Neural progenitor cell (in vitro differentiated cells): Measurements from ENCODE around the gene SNX7. TPM values are rescaled to one million over a fixed set of nuclear protein-coding genes. Genes with fewer than 3 reads are reported as not detected.

Experiments used
- DNase-seq: peaks from one replicate; pipeline ENCODE4 v3.0.0-alpha.2; 2016; ENCODE audit warnings: low spot score
- H2AFZ ChIP-seq: fragments of 200-600 bp; sonication (generic); replicated peaks from 2 replicates; pipeline ENCODE4 v1.6.1; 2016; ENCODE audit warnings: antibody characterized with exemption
- H3F3A ChIP-seq: fragments of 200-600 bp; sonication (generic); 2 replicates; pipeline ENCODE4 v1.6.1; 2016; ENCODE audit warnings: antibody characterized with exemption, low read depth
- H3K27ac ChIP-seq: fragments of 200-600 bp; sonication (generic); 2 replicates; pipeline ENCODE4 v1.5.1; 2016; ENCODE audit warnings: mild to moderate bottlenecking
- H3K27me3 ChIP-seq: fragments of 200-600 bp; sonication (generic); 2 replicates; pipeline ENCODE4 v1.6.1; 2016; ENCODE audit warnings: mild to moderate bottlenecking, moderate library complexity
- H3K36me3 ChIP-seq: fragments of 200-600 bp; sonication (generic); 2 replicates; pipeline ENCODE4 v1.5.1; 2016
- H3K4me1 ChIP-seq: fragments of 200-600 bp; sonication (generic); 2 replicates; pipeline ENCODE4 v1.6.1; 2016; ENCODE audit warnings: mixed run types
- H3K4me2 ChIP-seq: fragments of 200-600 bp; sonication (generic); 2 replicates; pipeline ENCODE4 v1.6.1; 2016
- H3K4me3 ChIP-seq: fragments of 200-600 bp; sonication (generic); 2 replicates; pipeline ENCODE4 v1.5.1; 2016
- H3K79me2 ChIP-seq: fragments of 200-600 bp; sonication (generic); 2 replicates; pipeline ENCODE4 v1.6.1; 2016; ENCODE audit warnings: low read depth
- H3K9ac ChIP-seq: fragments of 200-600 bp; sonication (generic); 2 replicates; pipeline ENCODE4 v1.6.1; 2016
- H3K9me3 ChIP-seq: fragments of 200-600 bp; sonication (generic); 2 replicates; pipeline ENCODE4 v1.5.1; 2016; ENCODE audit warnings: low read depth
- H4K20me1 ChIP-seq: fragments of 200-600 bp; sonication (generic); 2 replicates; pipeline ENCODE4 v1.6.1; 2016; ENCODE audit warnings: low read depth
- H3K27ac Mint-ChIP-seq: 3 replicates; pipeline ENCODE4 v1.8.0; 2021; ENCODE audit warnings: mixed read lengths
- H3K27me3 Mint-ChIP-seq: 2 replicates; pipeline ENCODE4 v1.8.0; 2022; ENCODE audit warnings: low read depth, mild to moderate bottlenecking, inconsistent platforms, moderate library complexity, mixed read lengths; ENCODE audit not compliant: insufficient read depth
- H3K36me3 Mint-ChIP-seq: 3 replicates; pipeline ENCODE4 v1.8.0; 2021; ENCODE audit warnings: mixed read lengths
- H3K4me1 Mint-ChIP-seq: 3 replicates; pipeline ENCODE4 v1.8.0; 2021; ENCODE audit warnings: mixed read lengths
- H3K4me3 Mint-ChIP-seq: 3 replicates; pipeline ENCODE4 v1.8.0; 2021; ENCODE audit warnings: mild to moderate bottlenecking, moderate library complexity, mixed read lengths
- H3K9me3 Mint-ChIP-seq: 3 replicates; pipeline ENCODE4 v1.8.0; 2020; ENCODE audit warnings: mixed read lengths
- EZH2 ChIP-seq: fragments of 200-600 bp; sonication (generic); IDR thresholded peaks from 2 replicates; pipeline ENCODE4 v1.6.1; 2017; ENCODE audit warnings: antibody characterized with exemption, mild to moderate bottlenecking, moderate library complexity
- EZH2phosphoT487 ChIP-seq: fragments of 200-600 bp; sonication (generic); IDR thresholded peaks from 2 replicates; pipeline ENCODE4 v1.6.1; 2017; ENCODE audit warnings: antibody characterized with exemption
- total RNA-seq: library from RNA; depleted of rRNA; stranded (reverse); fragments of >200 nt; gene quantifications from 2 replicates; pipeline ENCODE4 v1.2.3, GENCODE V29; 2015; ENCODE audit warnings: low replicate concordance
- TF ChIP-seq, protein P1 (sequence below): fragments of 200-600 bp; sonication (generic); IDR thresholded peaks from 2 replicates; pipeline ENCODE4 v1.5.1; 2017; ENCODE audit warnings: antibody characterized with exemption, mild to moderate bottlenecking

The SNX7 gene
- total RNA-seq, 1 donor from 2014 or later: 46.7 TPM

- Mint-ChIP-seq H3K9me3 (no peaks in the 10 kb centered on the region), H3K36me3 (no peaks in the 10 kb centered on the region), H3K27ac (no peak overlapping the region), H3K4me1 (no peaks in the 10 kb centered on the region), H3K4me3 (no peak overlapping the region), H3K27me3 (no peaks in the 10 kb centered on the region)
- Histone ChIP-seq H3F3A (no peaks in the 10 kb centered on the region), H3K79me2 (no peaks in the 10 kb centered on the region), H3K27ac (no peak overlapping the region), H4K20me1 (no peaks in the 10 kb centered on the region), H3K36me3 (peaks cover 5% of the 10 kb centered on the region), H3K4me3 (no peak overlapping the region), H3K4me2 (no peak overlapping the region), H2AFZ (no peak overlapping the region), H3K9ac (no peak overlapping the region), H3K27me3 (no peaks in the 10 kb centered on the region), H3K9me3 (no peaks in the 10 kb centered on the region), H3K4me1 (no peaks in the 10 kb centered on the region)
- DNase-seq: no peak
- no peak for TF ChIP-seq EZH2
Observed at GRCh38 chr1:98693385-98693784, 31.9 kb downstream of the SNX7 start.

DNA sequence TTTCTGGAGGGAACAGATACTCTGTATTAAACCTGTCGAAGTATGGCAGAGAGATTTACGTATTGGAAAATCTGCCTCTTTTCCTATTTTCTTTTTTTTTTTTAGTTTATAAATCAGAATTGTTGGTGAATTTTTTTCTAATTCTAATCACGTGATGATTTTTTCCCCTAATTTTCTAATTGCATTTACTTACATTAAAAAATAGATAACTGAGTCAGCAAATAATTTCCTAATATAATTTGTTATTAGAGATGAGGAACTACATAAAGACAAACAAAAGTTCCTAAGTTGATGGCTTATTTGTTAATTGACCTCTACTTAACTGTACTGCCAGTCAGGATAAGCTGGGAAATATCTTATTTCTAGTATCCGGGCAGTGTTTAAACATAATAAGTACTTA lies 34.6 kb downstream of the SNX7 start:
- Histone ChIP-seq H3F3A (no peaks in the 10 kb centered on the region), H3K27me3 (no peaks in the 10 kb centered on the region), H4K20me1 (no peaks in the 10 kb centered on the region), H3K4me2 (no peak overlapping the region), H3K27ac (no peak overlapping the region), H3K79me2 (no peaks in the 10 kb centered on the region), H3K9ac (no peak overlapping the region), H2AFZ (no peak overlapping the region), H3K36me3 (peaks cover 5% of the 10 kb centered on the region), H3K4me3 (no peak overlapping the region), H3K4me1 (no peaks in the 10 kb centered on the region), H3K9me3 (no peaks in the 10 kb centered on the region)
- H3K9me3 Mint-ChIP-seq: no peaks in the 10 kb centered on the region
- no peaks in the 10 kb centered on the region for H3K4me1 Mint-ChIP-seq
- no peaks in the 10 kb centered on the region for H3K27me3 Mint-ChIP-seq
- DNase-seq: no peak
- TF ChIP-seq EZH2: no peak
- TF ChIP-seq, protein P1, sequence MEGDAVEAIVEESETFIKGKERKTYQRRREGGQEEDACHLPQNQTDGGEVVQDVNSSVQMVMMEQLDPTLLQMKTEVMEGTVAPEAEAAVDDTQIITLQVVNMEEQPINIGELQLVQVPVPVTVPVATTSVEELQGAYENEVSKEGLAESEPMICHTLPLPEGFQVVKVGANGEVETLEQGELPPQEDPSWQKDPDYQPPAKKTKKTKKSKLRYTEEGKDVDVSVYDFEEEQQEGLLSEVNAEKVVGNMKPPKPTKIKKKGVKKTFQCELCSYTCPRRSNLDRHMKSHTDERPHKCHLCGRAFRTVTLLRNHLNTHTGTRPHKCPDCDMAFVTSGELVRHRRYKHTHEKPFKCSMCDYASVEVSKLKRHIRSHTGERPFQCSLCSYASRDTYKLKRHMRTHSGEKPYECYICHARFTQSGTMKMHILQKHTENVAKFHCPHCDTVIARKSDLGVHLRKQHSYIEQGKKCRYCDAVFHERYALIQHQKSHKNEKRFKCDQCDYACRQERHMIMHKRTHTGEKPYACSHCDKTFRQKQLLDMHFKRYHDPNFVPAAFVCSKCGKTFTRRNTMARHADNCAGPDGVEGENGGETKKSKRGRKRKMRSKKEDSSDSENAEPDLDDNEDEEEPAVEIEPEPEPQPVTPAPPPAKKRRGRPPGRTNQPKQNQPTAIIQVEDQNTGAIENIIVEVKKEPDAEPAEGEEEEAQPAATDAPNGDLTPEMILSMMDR: no peak
- TF ChIP-seq EZH2phosphoT487: no peak
- peaks cover 2% of the 10 kb centered on the region for H3K36me3 Mint-ChIP-seq
- no peak overlapping the region for H3K4me3 Mint-ChIP-seq
- no peak overlapping the region for H3K27ac Mint-ChIP-seq

DNA sequence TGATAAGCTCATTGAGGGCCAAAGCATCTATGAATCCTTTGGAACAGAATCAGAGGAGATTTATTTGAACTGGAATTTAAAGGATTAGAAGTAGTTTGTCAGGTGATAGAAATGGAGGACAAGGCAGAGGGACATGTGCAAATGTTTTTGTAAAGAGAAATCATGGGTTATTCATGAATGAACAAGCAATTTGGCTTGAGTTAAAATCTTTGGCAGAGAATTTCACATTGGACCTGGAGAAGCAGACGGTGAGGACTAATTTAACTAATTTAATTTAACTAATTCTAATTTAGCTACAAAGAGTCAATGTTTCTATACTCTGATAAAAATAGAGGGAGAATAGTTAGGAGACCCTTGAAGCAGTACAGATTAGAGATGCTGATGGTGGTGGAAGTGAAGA lies 36.3 kb downstream of the SNX7 start:
- Histone ChIP-seq H3K36me3 (peaks cover 5% of the 10 kb centered on the region), H3K4me2 (no peak overlapping the region), H3K27me3 (no peaks in the 10 kb centered on the region), H3K4me3 (no peak overlapping the region), H3K4me1 (no peaks in the 10 kb centered on the region), H3K9me3 (no peaks in the 10 kb centered on the region), H3F3A (no peaks in the 10 kb centered on the region), H3K79me2 (no peaks in the 10 kb centered on the region), H3K9ac (no peak overlapping the region), H3K27ac (no peak overlapping the region), H2AFZ (no peak overlapping the region), H4K20me1 (no peaks in the 10 kb centered on the region)
- H3K9me3 Mint-ChIP-seq: no peaks in the 10 kb centered on the region
- no peaks in the 10 kb centered on the region for H3K27me3 Mint-ChIP-seq
- TF ChIP-seq, protein P1: no peak
- TF ChIP-seq EZH2 (no peak), EZH2phosphoT487 (no peak)
- no peak for DNase-seq
- H3K4me1 Mint-ChIP-seq: no peaks in the 10 kb centered on the region
- no peak overlapping the region for H3K4me3 Mint-ChIP-seq
- H3K36me3 Mint-ChIP-seq: peaks cover 2% of the 10 kb centered on the region
- no peak overlapping the region for H3K27ac Mint-ChIP-seq

DNA sequence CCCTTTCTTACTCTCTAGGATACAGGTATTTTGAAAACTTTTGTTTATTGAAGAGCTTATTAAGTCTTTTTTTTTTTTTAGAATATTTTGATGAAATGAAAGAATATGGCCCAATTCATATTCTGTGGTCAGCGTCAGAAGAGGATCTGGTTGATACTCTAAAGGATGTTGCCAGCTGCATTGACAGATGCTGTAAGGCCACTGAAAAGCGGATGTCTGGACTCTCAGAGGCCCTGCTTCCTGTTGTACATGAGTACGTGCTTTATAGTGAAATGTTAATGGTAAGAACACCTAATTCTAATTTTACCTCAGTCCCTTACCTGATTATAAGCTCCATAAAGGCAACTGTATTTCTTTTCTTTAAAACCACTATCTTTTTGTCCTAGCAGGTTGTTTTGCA lies 37.1 kb downstream of the SNX7 start:
- Histone ChIP-seq H3F3A (no peaks in the 10 kb centered on the region), H3K27ac (no peak overlapping the region), H3K4me3 (no peak overlapping the region), H3K9ac (no peak overlapping the region), H3K27me3 (no peaks in the 10 kb centered on the region), H3K4me1 (no peaks in the 10 kb centered on the region), H3K4me2 (no peak overlapping the region), H2AFZ (no peak overlapping the region), H3K79me2 (no peaks in the 10 kb centered on the region), H3K9me3 (no peaks in the 10 kb centered on the region), H3K36me3 (peaks cover 5% of the 10 kb centered on the region), H4K20me1 (no peaks in the 10 kb centered on the region)
- TF ChIP-seq, protein P1: no peak
- no peak for TF ChIP-seq EZH2
- no peak for TF ChIP-seq EZH2phosphoT487
- peaks cover 4% of the 10 kb centered on the region for H3K36me3 Mint-ChIP-seq
- DNase-seq: no peak
- no peaks in the 10 kb centered on the region for H3K9me3 Mint-ChIP-seq
- no peak overlapping the region for H3K27ac Mint-ChIP-seq
- H3K4me3 Mint-ChIP-seq: no peak overlapping the region
- no peaks in the 10 kb centered on the region for H3K27me3 Mint-ChIP-seq
- H3K4me1 Mint-ChIP-seq: peaks cover 4% of the 10 kb centered on the region
